Skeletal muscle satellite cell (primary cell): ENCODE data around the gene SHPK.

ENCODE experiments used
- H3K27me3 ChIP-seq: 2 replicates; pipeline ENCODE4 v1.7.0; 2013; ENCODE audit warnings: low read length; ENCODE audit not compliant: control insufficient read depth, insufficient read depth
- H3K36me3 ChIP-seq: 2 replicates; pipeline ENCODE4 v1.7.0; 2013; ENCODE audit warnings: mild to moderate bottlenecking, control low read depth, low read length; ENCODE audit not compliant: insufficient read depth
- H3K4me1 ChIP-seq: 2 replicates; pipeline ENCODE4 v1.7.0; 2013; ENCODE audit warnings: low read length; ENCODE audit not compliant: control insufficient read depth, insufficient read depth
- H3K4me2 ChIP-seq: 2 replicates; pipeline ENCODE4 v1.7.0; 2013; ENCODE audit warnings: mild to moderate bottlenecking, low read length
- H3K4me3 ChIP-seq: 2 replicates; pipeline ENCODE4 v1.7.0; 2013; ENCODE audit warnings: low read length
- H3K9ac ChIP-seq: 2 replicates; pipeline ENCODE4 v1.7.0; 2013; ENCODE audit warnings: mild to moderate bottlenecking, low read depth, low read length, moderate library complexity
- H3K9me3 ChIP-seq: replicated peaks from 2 replicates; pipeline ENCODE4 v1.7.0; 2013; ENCODE audit warnings: mild to moderate bottlenecking, control low read depth, low read length

SHPK gene

GRCh38 chr17:3621146-3621720 lies 14.8 kb downstream of the SHPK start:
- H3K27me3 ChIP-seq: no peaks in the 10 kb centered on the region
- no peak overlapping the region for H3K4me2 ChIP-seq
- H3K9me3 ChIP-seq: no peaks in the 10 kb centered on the region
- H3K9ac ChIP-seq: no peak overlapping the region
- H3K4me1 ChIP-seq: no peaks in the 10 kb centered on the region
- H3K36me3 ChIP-seq: peaks cover 51% of the 10 kb centered on the region
- no peak overlapping the region for H3K4me3 ChIP-seq

DNA sequence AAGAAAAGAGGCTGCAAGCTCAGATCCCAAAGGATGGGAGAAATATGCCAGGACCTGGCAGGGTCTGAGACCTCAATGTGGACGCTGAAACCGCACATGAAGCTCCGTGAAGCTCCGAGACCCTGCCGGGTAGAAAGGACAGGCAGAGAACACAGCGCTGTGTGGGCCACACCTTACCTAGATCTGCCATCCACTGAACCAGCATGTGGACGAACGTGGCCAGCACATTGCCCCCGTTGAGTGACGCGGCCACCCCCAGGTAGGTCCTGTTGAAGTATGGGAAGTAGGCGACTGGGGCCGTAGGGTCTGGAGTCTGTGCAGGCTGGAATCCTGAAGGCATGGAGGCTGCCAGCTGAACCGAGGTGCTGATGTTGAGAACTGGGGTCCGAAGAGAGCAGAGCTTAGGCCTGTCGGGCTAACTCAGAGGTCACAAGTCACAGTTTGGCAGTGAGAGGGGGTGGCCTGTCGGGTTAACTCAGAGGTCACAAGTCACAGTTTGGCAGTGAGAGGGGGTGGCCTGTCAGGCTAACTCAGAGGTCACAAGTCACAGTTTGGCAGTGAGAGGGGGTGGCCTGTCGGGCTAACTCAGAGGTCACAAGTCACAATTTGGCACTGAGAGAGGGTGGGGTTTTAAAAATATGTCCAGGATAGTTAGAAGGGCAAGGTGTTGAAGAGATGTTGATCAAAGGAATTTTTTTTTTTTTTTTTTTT lies 20.7 kb downstream of the SHPK start:
- Histone ChIP-seq H3K9ac (no peak overlapping the region), H3K27me3 (no peaks in the 10 kb centered on the region), H3K4me2 (no peak overlapping the region), H3K4me1 (no peaks in the 10 kb centered on the region), H3K36me3 (peaks cover 44% of the 10 kb centered on the region), H3K4me3 (no peak overlapping the region), H3K9me3 (no peaks in the 10 kb centered on the region)

GRCh38 chr17:3613124-3613523 lies 22.9 kb downstream of the SHPK start:
- Histone ChIP-seq H3K27me3 (no peaks in the 10 kb centered on the region), H3K4me3 (no peak overlapping the region), H3K9me3 (no peaks in the 10 kb centered on the region), H3K9ac (no peak overlapping the region), H3K4me2 (no peak overlapping the region), H3K36me3 (peaks cover 55% of the 10 kb centered on the region), H3K4me1 (no peaks in the 10 kb centered on the region)

DNA sequence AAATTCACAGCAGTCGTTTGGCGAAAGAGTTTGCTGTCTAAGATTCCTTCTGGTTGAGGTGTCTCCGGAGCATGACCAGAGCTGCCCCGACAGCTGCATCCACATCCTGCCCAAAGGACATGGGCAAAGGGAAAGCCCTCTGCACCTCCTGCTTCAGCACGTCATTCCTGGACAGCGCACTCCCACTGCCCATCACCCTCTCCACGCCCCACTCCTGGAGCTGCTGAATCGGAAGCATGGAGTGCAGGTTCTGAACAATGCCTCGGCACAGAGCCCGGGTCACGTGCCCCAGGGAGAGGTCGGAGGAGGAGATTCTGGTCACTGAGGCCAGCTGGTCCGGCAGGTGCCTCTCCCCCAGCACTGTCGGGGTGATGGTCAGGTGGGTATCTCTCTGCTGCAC lies 25.5 kb downstream of the SHPK start:
- Histone ChIP-seq H3K27me3 (no peaks in the 10 kb centered on the region), H3K36me3 (peaks cover 48% of the 10 kb centered on the region), H3K9ac (no peak overlapping the region), H3K4me1 (no peaks in the 10 kb centered on the region), H3K4me2 (no peak overlapping the region), H3K9me3 (no peaks in the 10 kb centered on the region), H3K4me3 (no peak overlapping the region)

- Histone ChIP-seq H3K9me3 (no peaks in the 10 kb centered on the region), H3K9ac (no peak overlapping the region), H3K4me3 (no peak overlapping the region), H3K27me3 (no peaks in the 10 kb centered on the region), H3K4me1 (no peaks in the 10 kb centered on the region), H3K36me3 (peaks cover 42% of the 10 kb centered on the region), H3K4me2 (no peak overlapping the region)
Observed at GRCh38 chr17:3609689-3610088, 26.4 kb downstream of the SHPK start.

GRCh38 chr17:3603870-3604259 lies 32.2 kb downstream of the SHPK start:
- Histone ChIP-seq H3K36me3 (peaks cover 16% of the 10 kb centered on the region), H3K4me1 (peaks cover 9% of the 10 kb centered on the region), H3K4me2 (no peak overlapping the region), H3K9ac (no peak overlapping the region), H3K4me3 (no peak overlapping the region), H3K27me3 (no peaks in the 10 kb centered on the region), H3K9me3 (no peaks in the 10 kb centered on the region)

DNA sequence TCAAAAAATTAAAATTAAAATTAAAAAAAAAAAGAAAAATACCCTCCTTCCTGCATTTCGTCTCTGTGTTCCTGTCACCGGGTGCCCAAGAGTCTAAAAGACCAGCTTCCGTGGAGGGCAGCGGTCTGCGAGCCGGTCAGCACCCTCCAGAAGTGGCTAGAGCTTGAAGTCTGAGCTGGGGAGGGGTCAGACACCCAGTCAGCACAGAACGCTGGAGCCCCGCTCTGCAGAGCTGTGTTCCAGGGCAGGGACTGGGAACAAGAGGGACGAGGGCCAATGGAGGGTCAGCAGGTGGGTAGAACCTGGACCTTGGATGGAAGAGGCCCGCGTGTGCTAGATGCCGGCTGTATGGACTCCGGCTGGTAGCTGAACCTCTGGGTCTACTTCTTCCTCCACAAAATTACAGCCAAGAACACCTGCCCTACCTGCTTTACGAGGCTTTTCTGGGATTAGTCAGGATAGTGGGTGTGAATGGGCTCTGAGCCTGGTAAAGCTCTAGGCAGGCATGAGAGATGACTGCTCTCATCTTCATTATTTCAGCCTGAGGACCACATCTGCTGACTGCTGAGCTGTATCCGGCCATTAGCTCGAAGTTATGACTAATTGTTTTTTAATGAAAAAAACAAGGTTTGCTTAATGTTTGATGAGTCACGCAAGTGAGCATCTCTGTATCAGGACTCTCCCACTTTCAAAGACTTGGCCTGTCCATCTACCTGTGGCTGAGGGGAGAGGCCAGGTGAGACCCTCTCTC lies 32.8 kb downstream of the SHPK start:
- no peak overlapping the region for H3K9ac ChIP-seq
- H3K4me1 ChIP-seq: peaks cover 9% of the 10 kb centered on the region
- peaks cover 13% of the 10 kb centered on the region for H3K36me3 ChIP-seq
- H3K27me3 ChIP-seq: no peaks in the 10 kb centered on the region
- H3K4me2 ChIP-seq: no peak overlapping the region
- H3K4me3 ChIP-seq: no peak overlapping the region
- no peaks in the 10 kb centered on the region for H3K9me3 ChIP-seq

- Histone ChIP-seq H3K27me3 (no peaks in the 10 kb centered on the region), H3K4me2 (no peak overlapping the region), H3K36me3 (peaks cover 11% of the 10 kb centered on the region), H3K9me3 (no peaks in the 10 kb centered on the region), H3K4me3 (no peak overlapping the region), H3K9ac (no peak overlapping the region), H3K4me1 (peaks cover 9% of the 10 kb centered on the region)
Observed at GRCh38 chr17:3602499-3602898, 33.6 kb downstream of the SHPK start.

- Histone ChIP-seq H3K27me3 (no peaks in the 10 kb centered on the region), H3K36me3 (peaks cover 3% of the 10 kb centered on the region), H3K4me2 (no peak overlapping the region), H3K9ac (no peak overlapping the region), H3K9me3 (no peaks in the 10 kb centered on the region), H3K4me3 (no peak overlapping the region), H3K4me1 (peaks cover 9% of the 10 kb centered on the region)
Observed at GRCh38 chr17:3600529-3601205, 35.4 kb downstream of the SHPK start.

- Histone ChIP-seq H3K4me2 (no peak overlapping the region), H3K4me1 (peaks cover 16% of the 10 kb centered on the region)
Observed at GRCh38 chr17:3598078-3598477, 38.0 kb downstream of the SHPK start.

GRCh38 chr17:3596804-3597464 lies 39.1 kb downstream of the SHPK start:
- Histone ChIP-seq H3K27me3 (no peaks in the 10 kb centered on the region), H3K4me3 (no peak overlapping the region), H3K9me3 (no peaks in the 10 kb centered on the region), H3K4me1 (peaks cover 15% of the 10 kb centered on the region), H3K4me2 (no peak overlapping the region), H3K36me3 (no peaks in the 10 kb centered on the region), H3K9ac (no peak overlapping the region)

More at GRCh38 chr17:3598078-3598477, 38.0 kb downstream of the SHPK start:
- Histone ChIP-seq H3K9me3 (no peaks in the 10 kb centered on the region), H3K36me3 (peaks cover 3% of the 10 kb centered on the region), H3K9ac (no peak overlapping the region), H3K4me3 (no peak overlapping the region), H3K27me3 (no peaks in the 10 kb centered on the region)
